Endothelial cell of umbilical vein (primary cell): Measurements from ENCODE around the gene ZFYVE21.

ENCODE experiments used
- CTCF ChIP-seq, 2 donors: IDR thresholded peaks; 1 replicate in 1 of 2; 2 replicates in 1 of 2; pipeline ENCODE4 v1.5.1; 2011; ENCODE audit warnings: low read length in 2 of 2, mild to moderate bottlenecking in 2 of 2, moderate library complexity in 2 of 2, control low read depth in 1 of 2, inconsistent platforms in 1 of 2, low read depth in 1 of 2; ENCODE audit not compliant: insufficient read depth in 1 of 2; ENCODE audit errors: extremely low read depth in 1 of 2
- EZH2 ChIP-seq: IDR thresholded peaks from 2 replicates; pipeline ENCODE4 v1.6.1; 2012; ENCODE audit warnings: borderline replicate concordance, low read depth, mild to moderate bottlenecking, moderate library complexity, low read length, inconsistent platforms; ENCODE audit not compliant: severe bottlenecking
- JUN ChIP-seq: IDR thresholded peaks from 2 replicates; pipeline ENCODE4 v1.6.1; 2011; ENCODE audit warnings: borderline replicate concordance, low read depth; ENCODE audit not compliant: insufficient read length, insufficient read depth
- MAX ChIP-seq: IDR thresholded peaks from 2 replicates; pipeline ENCODE4 v1.6.1; 2011; ENCODE audit not compliant: insufficient read depth, insufficient read length
- MYC ChIP-seq: IDR thresholded peaks from one replicate; pipeline ENCODE4 v1.6.1; 2011; ENCODE audit warnings: mild to moderate bottlenecking, low read depth, low read length
- POLR2AphosphoS5 ChIP-seq: IDR thresholded peaks from 2 replicates; pipeline ENCODE4 v1.6.1; 2012; ENCODE audit warnings: low read depth, mild to moderate bottlenecking, control low read depth, low read length, moderate library complexity; ENCODE audit not compliant: insufficient read depth

GRCh38 chr14:103686831-103687485, 28.7 kb upstream of the ZFYVE21 start:
- TF ChIP-seq CTCF (IDR thresholded peaks at IDR 0.05; ENCODE audit: extremely low read depth in 1 of 2, insufficient read depth in 1 of 2, low read depth in 1 of 2, low read length in 2 of 2) (no peak), MAX (no peak), EZH2 (no peak), MYC (no peak), JUN (no peak), POLR2AphosphoS5 (no peak)
